OCI-LY1 (cell line): ENCODE results near the gene NEUROD1.

Source experiments
- H2AFZ ChIP-seq: fragments of 200-600 bp; sonication (generic), shearing (Covaris generic); 2 replicates; pipeline ENCODE4 v1.6.0; 2014; ENCODE audit warnings: antibody characterized with exemption, mild to moderate bottlenecking, low read length
- H3F3A ChIP-seq: fragments of 200-600 bp; sonication (generic), shearing (Covaris generic); 2 replicates; pipeline ENCODE4 v1.6.0; 2014; ENCODE audit warnings: mild to moderate bottlenecking, antibody characterized with exemption, low read length, moderate library complexity; ENCODE audit not compliant: insufficient read depth
- H3K27ac ChIP-seq: fragments of 200-600 bp; sonication (generic); 2 replicates; pipeline ENCODE4 v1.5.1; 2014; ENCODE audit warnings: low read length, mixed run types, mild to moderate bottlenecking, low read depth; ENCODE audit not compliant: poor library complexity, severe bottlenecking
- H3K27me3 ChIP-seq: fragments of 200-600 bp; sonication (generic); 2 replicates; pipeline ENCODE4 v1.6.0; 2014; ENCODE audit warnings: antibody characterized with exemption, mild to moderate bottlenecking, low read length, moderate library complexity; ENCODE audit not compliant: insufficient read depth
- H3K36me3 ChIP-seq: fragments of 200-600 bp; sonication (generic); 2 replicates; pipeline ENCODE4 v1.6.1; 2014; ENCODE audit warnings: mild to moderate bottlenecking, antibody characterized with exemption, low read length, moderate library complexity, mixed read lengths; ENCODE audit not compliant: insufficient read depth
- H3K4me1 ChIP-seq: fragments of 200-600 bp; sonication (generic); 2 replicates; pipeline ENCODE4 v1.5.1; 2014; ENCODE audit warnings: mild to moderate bottlenecking, low read length, moderate library complexity; ENCODE audit not compliant: insufficient read depth, severe bottlenecking
- H3K4me2 ChIP-seq: fragments of 200-600 bp; sonication (generic), shearing (Covaris generic); 2 replicates; pipeline ENCODE4 v1.6.1; 2014; ENCODE audit warnings: low read length
- H3K4me3 ChIP-seq: fragments of 200-600 bp; sonication (generic); 2 replicates; pipeline ENCODE4 v1.5.1; 2014; ENCODE audit warnings: low read length, low read depth, mild to moderate bottlenecking, mixed read lengths; ENCODE audit not compliant: poor library complexity, severe bottlenecking
- H3K79me2 ChIP-seq: fragments of 200-600 bp; shearing (Covaris generic); 2 replicates; pipeline ENCODE4 v1.6.1; 2016; ENCODE audit warnings: mixed run types, low read length, mixed read lengths; ENCODE audit not compliant: insufficient read depth
- H3K9ac ChIP-seq: fragments of 200-600 bp; sonication (generic), shearing (Covaris generic); 2 replicates; pipeline ENCODE4 v1.6.1; 2014; ENCODE audit warnings: mild to moderate bottlenecking, low read length, mixed read lengths
- H3K9me2 ChIP-seq: fragments of 200-600 bp; sonication (generic), shearing (Covaris generic); 2 replicates; pipeline ENCODE4 v1.6.1; 2014; ENCODE audit warnings: low read depth, mild to moderate bottlenecking, low read length, mixed read lengths
- H3K9me3 ChIP-seq: fragments of 200-600 bp; shearing (Covaris generic); 2 replicates; pipeline ENCODE4 v1.6.1; 2014; ENCODE audit warnings: low read length, mixed read lengths
- H4K20me1 ChIP-seq: fragments of 200-600 bp; sonication (generic), shearing (Covaris generic); 2 replicates; pipeline ENCODE4 v1.6.0; 2016; ENCODE audit warnings: mild to moderate bottlenecking, low read length; ENCODE audit not compliant: insufficient read depth
- CTCF ChIP-seq: fragments of 200-600 bp; sonication (generic), shearing (Covaris generic); IDR thresholded peaks from 2 replicates; pipeline ENCODE4 v1.5.1; 2017; ENCODE audit warnings: mild to moderate bottlenecking, antibody characterized with exemption, low read length, moderate library complexity, mixed read lengths
- EZH2 ChIP-seq: fragments of 200-600 bp; sonication (generic), shearing (Covaris generic); IDR thresholded peaks from 2 replicates; pipeline ENCODE4 v1.8.0; 2017; ENCODE audit warnings: borderline replicate concordance, mixed run types, mild to moderate bottlenecking, antibody characterized with exemption, low read length, moderate library complexity, mixed read lengths

NEUROD1 gene

DNA sequence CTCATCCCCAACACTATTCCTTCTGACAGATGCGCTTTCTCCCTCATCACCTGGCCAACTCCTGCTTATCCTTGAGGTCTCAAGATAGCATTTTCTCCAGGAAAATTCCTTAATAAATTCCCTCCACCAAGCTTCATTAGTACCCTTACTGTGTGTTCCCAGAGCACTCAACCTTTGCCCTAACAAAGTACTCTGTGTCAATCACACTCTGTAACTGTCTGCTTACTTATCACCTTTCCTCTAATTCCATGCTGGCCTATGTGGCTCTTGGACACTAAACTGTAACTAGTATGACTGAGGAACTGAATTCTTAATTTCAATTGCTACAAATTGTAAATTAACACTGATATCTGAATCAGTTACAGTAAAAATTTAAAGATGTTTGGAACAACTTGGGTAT lies 17.9 kb upstream of the NEUROD1 start:
- H3K9me3 ChIP-seq: no peaks in the 10 kb centered on the region; the same call in 1 of the 2 replicates
- no peak overlapping the region for H3K9ac ChIP-seq
- no peak overlapping the region for H2AFZ ChIP-seq
- H3F3A ChIP-seq: no peaks in the 10 kb centered on the region
- H3K4me1 ChIP-seq: no peaks in the 10 kb centered on the region
- H3K27ac ChIP-seq: no peak overlapping the region
- no peaks in the 10 kb centered on the region for H3K9me2 ChIP-seq
- no peak overlapping the region for H3K4me2 ChIP-seq
- H4K20me1 ChIP-seq: no peaks in the 10 kb centered on the region
- TF ChIP-seq CTCF (no peak), EZH2 (no peak)
- no peaks in the 10 kb centered on the region for H3K79me2 ChIP-seq
- no peak overlapping the region for H3K4me3 ChIP-seq
- no peaks in the 10 kb centered on the region for H3K36me3 ChIP-seq
- no peaks in the 10 kb centered on the region for H3K27me3 ChIP-seq

DNA sequence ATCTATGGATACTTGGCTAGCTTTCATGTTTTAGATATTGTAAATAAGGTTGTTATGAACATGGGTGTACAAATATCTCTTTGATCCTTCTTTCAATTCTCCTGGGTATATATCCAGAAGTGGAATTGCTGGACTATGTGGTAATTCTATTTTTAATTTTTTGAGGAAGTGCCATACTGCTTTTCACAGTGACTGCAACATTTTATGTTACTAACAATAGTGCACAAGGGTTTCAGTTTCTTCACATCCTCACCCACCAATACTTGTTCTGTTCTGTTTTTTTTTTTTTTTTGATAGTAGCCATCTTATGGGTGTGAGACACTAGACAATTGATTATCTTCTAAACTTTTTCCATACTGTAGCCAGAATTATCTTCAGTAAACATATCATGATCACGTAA lies 17.3 kb upstream of the NEUROD1 start:
- Histone ChIP-seq H3K4me2 (no peak overlapping the region), H3K9ac (no peak overlapping the region), H3K4me3 (no peak overlapping the region), H3F3A (no peaks in the 10 kb centered on the region), H3K27ac (no peak overlapping the region), H3K4me1 (no peaks in the 10 kb centered on the region), H3K36me3 (no peaks in the 10 kb centered on the region), H2AFZ (no peak overlapping the region), H3K27me3 (no peaks in the 10 kb centered on the region), H3K9me2 (no peaks in the 10 kb centered on the region), H3K79me2 (no peaks in the 10 kb centered on the region), H3K9me3 (no peaks in the 10 kb centered on the region; the same call in 1 of the 2 replicates), H4K20me1 (no peaks in the 10 kb centered on the region)
- no peak for TF ChIP-seq CTCF
- TF ChIP-seq EZH2: no peak

GRCh38 chr2:181697126-181697525 lies 16.8 kb upstream of the NEUROD1 start:
- TF ChIP-seq EZH2 (no peak), CTCF (no peak)
- Histone ChIP-seq H3K4me1 (no peaks in the 10 kb centered on the region), H3K9me3 (no peaks in the 10 kb centered on the region), H3F3A (no peaks in the 10 kb centered on the region), H3K4me2 (no peak overlapping the region), H3K27ac (no peak overlapping the region), H3K79me2 (no peaks in the 10 kb centered on the region), H3K9ac (no peak overlapping the region), H2AFZ (no peak overlapping the region), H3K36me3 (no peaks in the 10 kb centered on the region), H3K27me3 (no peaks in the 10 kb centered on the region), H3K9me2 (no peaks in the 10 kb centered on the region), H3K4me3 (no peak overlapping the region), H4K20me1 (no peaks in the 10 kb centered on the region)
